Measurements from ENCODE around the gene LUC7L3.
"Not testable (repeated sequence)": the region's sequence is repeated elsewhere in the genome, so short reads cannot be mapped to it uniquely, and the experiment has no call there.

The LUC7L3 gene

GRCh38 chr17:50790618-50791017 is 71.2 kb downstream of the LUC7L3 start:
- DNase-seq = no peak

- no peak for DNase-seq
Measured at GRCh38 chr17:50792132-50792531, 72.7 kb downstream of the LUC7L3 start.

GRCh38 chr17:50793007-50793406 is 73.6 kb downstream of the LUC7L3 start:
- DNase-seq = no peak

- no peak for DNase-seq
Measured at GRCh38 chr17:50794361-50794760, 75.0 kb downstream of the LUC7L3 start.

- DNase-seq = no peak
Measured at GRCh38 chr17:50797135-50797810, 77.9 kb downstream of the LUC7L3 start.

GRCh38 chr17:50798424-50799288 is 79.3 kb downstream of the LUC7L3 start:
- no peak for DNase-seq

GRCh38 chr17:50799582-50799981 is 80.2 kb downstream of the LUC7L3 start:
- DNase-seq = no peak

- no peak for DNase-seq
Measured at GRCh38 chr17:50800196-50800700, 80.8 kb downstream of the LUC7L3 start.

- DNase-seq = no peak
Measured at GRCh38 chr17:50802609-50803571, 83.5 kb downstream of the LUC7L3 start.

GRCh38 chr17:50803676-50804075 is 84.3 kb downstream of the LUC7L3 start:
- DNase-seq = no peak

- not testable (repeated sequence) for DNase-seq
Measured at GRCh38 chr17:50804749-50805475, 85.5 kb downstream of the LUC7L3 start.

- no peak for DNase-seq
Measured at GRCh38 chr17:50805486-50805885, 86.1 kb downstream of the LUC7L3 start.

All from activated CD4-positive, alpha-beta T cell treated with anti-CD3 and anti-CD28 coated beads, Interleukin-2, amount 50 U/mL, for 48 hours (primary cell).